GM23248 (cell line): ENCODE measurements around the gene IFT74.

ENCODE experiments used
- EZH2 ChIP-seq: fragments of 200-600 bp; sonication (generic); IDR thresholded peaks from 2 replicates; pipeline ENCODE4 v1.6.1; 2018; ENCODE audit warnings: antibody characterized with exemption, mild to moderate bottlenecking; ENCODE audit not compliant: insufficient read depth, poor library complexity, severe bottlenecking
- EZH2phosphoT487 ChIP-seq: fragments of 200-600 bp; sonication (generic); IDR thresholded peaks from 2 replicates; pipeline ENCODE4 v1.6.1; 2018; ENCODE audit warnings: antibody characterized with exemption, moderate library complexity, mild to moderate bottlenecking, low read depth; ENCODE audit not compliant: insufficient read depth

DNA sequence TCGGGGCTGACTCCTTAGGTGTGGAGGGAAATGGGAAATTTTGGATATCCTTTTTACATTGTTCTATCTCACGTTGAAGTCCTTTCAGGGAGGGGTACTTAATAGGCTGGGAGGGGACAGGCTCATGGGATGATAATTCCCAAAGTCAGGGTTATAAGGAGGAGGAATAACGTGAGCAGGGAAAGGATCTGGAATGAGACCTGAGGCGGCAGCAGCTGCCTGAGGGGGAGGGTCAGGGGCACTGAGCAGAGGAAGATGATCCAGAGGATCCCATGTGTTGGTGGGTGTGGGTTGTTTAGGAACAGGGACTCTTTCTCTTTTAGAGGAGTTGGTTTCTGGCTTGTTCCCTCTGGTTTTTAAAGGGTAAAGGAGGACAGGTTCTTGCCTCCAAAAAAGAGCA, 18.7 kb downstream of the IFT74 start:
- TF ChIP-seq EZH2 (no peak), EZH2phosphoT487 (no peak)
